ENCODE results near the gene SRL. TPM values are rescaled to one million over a fixed set of nuclear protein-coding genes. Genes with fewer than 3 reads are reported as not detected.

The SRL gene
- total RNA-seq, 2 donors from 2014 or later = 2.6 to 5.3 TPM

DNA sequence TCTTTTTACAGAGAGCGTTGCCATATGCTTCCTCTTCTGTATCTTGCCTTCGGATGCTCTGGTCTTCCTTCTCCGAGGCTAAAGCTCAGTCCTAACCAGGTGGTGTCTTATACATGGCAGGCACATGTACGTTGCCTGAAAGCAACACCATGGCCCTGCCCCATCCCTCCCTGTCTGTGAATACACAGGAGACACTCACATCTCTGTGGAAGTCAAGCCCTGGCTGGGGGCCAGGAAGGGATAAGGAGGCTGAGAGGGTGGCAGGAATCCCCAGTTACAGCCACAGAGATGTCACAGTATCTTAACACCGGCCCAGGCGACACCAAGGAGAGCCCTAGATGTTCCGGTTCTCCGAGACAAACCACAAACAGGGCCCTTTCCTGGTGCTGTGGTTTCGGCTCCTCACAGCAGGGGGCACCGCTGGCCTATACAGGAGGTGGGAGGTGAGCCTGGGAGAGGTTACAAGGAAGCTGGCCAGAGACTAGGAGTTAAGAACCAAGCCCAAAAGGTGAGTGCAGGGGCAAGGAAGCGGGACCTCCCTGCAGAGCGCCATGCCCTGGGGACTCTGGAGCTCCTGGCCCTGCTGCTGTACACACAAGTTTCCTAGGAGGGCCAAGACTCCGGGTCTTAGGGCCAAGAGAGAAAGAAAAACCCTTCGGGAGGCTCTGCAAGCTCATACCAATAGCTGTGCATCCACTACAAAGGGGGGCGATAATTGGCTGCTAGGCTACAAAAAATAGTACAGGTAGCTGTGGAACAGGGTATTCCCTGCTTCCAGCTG is 41.7 kb downstream of the SRL start:
- no peak overlapping the region for H3K4me3 ChIP-seq
- intact Hi-C loops (cut with DNase I) = loop anchor here (2.0 to 5.0 kb wide), 3 partner anchors 37 to 129 kb away; no protein-coding TSS in a partner anchor
- H3K4me1 ChIP-seq (replicated peaks) = no peaks in the 10 kb centered on the region
- TF ChIP-seq POLR2AphosphoS5 (IDR thresholded peaks at IDR 0.05) (peak; percentile 74), POLR2A (IDR thresholded peaks at IDR 0.05) (no peak)
- TF ChIP-seq, protein P1, sequence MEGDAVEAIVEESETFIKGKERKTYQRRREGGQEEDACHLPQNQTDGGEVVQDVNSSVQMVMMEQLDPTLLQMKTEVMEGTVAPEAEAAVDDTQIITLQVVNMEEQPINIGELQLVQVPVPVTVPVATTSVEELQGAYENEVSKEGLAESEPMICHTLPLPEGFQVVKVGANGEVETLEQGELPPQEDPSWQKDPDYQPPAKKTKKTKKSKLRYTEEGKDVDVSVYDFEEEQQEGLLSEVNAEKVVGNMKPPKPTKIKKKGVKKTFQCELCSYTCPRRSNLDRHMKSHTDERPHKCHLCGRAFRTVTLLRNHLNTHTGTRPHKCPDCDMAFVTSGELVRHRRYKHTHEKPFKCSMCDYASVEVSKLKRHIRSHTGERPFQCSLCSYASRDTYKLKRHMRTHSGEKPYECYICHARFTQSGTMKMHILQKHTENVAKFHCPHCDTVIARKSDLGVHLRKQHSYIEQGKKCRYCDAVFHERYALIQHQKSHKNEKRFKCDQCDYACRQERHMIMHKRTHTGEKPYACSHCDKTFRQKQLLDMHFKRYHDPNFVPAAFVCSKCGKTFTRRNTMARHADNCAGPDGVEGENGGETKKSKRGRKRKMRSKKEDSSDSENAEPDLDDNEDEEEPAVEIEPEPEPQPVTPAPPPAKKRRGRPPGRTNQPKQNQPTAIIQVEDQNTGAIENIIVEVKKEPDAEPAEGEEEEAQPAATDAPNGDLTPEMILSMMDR (IDR thresholded peaks at IDR 0.05) = peak; percentile 38 to 87 (median 70)
- H3K27me3 ChIP-seq (replicated peaks; ENCODE audit: insufficient read depth) = no peaks in the 10 kb centered on the region
- DNase-seq (ENCODE audit: low spot score) = peak; percentile 69
- H3K9me3 ChIP-seq = no peaks in the 10 kb centered on the region
- no peak overlapping the region for H3K27ac ChIP-seq
- 28% methylated on average over 15 of the region's 15 CpGs for WGBS
- H3K36me3 ChIP-seq = no peaks in the 10 kb centered on the region

DNA sequence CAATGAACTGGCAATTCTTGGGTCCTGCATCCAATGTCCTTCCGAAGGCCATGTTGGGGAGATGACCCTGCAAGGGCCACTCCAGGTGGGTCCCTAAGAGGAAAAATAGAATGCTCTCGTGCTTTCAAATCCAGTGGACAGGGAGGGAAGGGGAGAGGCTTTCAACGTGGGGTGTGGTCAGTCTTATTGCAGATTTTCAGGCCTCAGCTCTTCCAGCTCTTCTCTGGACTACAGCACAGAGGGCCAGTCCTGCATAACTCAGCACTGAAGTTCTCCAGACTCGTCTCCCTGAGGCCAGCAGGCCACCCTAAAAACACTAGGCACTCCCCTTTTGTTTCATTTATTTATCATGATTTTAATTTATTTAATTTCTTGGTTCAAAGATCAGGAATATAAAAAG is 43.1 kb downstream of the SRL start:
- 75% methylated on average over 4 of the region's 4 CpGs for WGBS
- intact Hi-C loops (cut with DNase I) = no loop called here
- Histone ChIP-seq H3K4me3 (no peak overlapping the region), H3K36me3 (no peaks in the 10 kb centered on the region), H3K27ac (no peak overlapping the region), H3K27me3 (replicated peaks; ENCODE audit: insufficient read depth) (no peaks in the 10 kb centered on the region), H3K9me3 (no peaks in the 10 kb centered on the region), H3K4me1 (replicated peaks) (no peaks in the 10 kb centered on the region)
- TF ChIP-seq, protein P1 (IDR thresholded peaks at IDR 0.05) = no peak
- TF ChIP-seq POLR2AphosphoS5 (IDR thresholded peaks at IDR 0.05) (no peak), POLR2A (IDR thresholded peaks at IDR 0.05) (no peak)
- no peak for DNase-seq (ENCODE audit: low spot score)

DNA sequence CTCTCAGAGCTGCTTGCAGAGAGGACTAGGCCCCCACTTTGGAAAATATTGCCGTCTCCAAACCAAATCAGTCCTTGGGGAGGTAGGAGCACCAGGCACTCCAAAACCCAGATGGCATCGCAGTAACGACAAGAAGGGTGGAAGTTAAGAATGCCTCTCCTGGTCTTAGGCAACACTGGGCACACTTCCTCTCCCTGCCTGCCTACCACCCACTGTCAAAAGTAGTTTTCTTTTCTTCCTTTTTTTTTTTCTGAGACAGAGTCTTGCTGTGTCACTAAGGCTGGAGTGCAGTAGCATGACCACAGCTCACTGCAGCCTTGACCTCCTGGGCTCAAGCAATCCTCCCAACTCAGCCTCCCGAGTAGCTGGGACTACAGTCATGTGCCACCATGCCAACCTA is 47.2 kb downstream of the SRL start:
- TF ChIP-seq, protein P1 (IDR thresholded peaks at IDR 0.05) = no peak
- no peak for TF ChIP-seq POLR2A (IDR thresholded peaks at IDR 0.05)
- no peak for TF ChIP-seq POLR2AphosphoS5 (IDR thresholded peaks at IDR 0.05)
- intact Hi-C loops (cut with DNase I) = no loop called here
- no peaks in the 10 kb centered on the region for H3K36me3 ChIP-seq
- no peaks in the 10 kb centered on the region for H3K27me3 ChIP-seq (replicated peaks; ENCODE audit: insufficient read depth)
- DNase-seq (ENCODE audit: low spot score) = no peak
- H3K4me1 ChIP-seq (replicated peaks) = no peaks in the 10 kb centered on the region
- H3K27ac ChIP-seq = no peak overlapping the region
- no peaks in the 10 kb centered on the region for H3K9me3 ChIP-seq
- H3K4me3 ChIP-seq = no peak overlapping the region
- WGBS = 89% methylated on average over 4 of the region's 4 CpGs

DNA sequence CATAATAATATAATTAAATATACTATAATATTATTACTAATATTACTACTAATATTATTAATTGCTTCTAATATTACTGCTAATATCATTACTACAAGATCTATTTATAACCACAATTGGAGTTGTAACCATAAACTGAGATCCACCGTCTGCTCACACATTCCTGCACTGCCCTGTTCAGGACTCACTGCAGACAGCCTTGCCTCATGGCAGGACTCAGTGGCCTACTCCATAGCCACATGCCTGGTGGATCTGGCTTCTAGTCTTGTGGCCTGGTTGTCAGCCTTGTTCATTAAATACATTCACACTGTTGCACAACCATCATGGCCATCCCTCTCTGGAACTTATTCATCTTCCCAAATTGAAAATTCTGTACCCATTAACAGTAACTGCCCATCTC is 48.0 kb downstream of the SRL start:
- no peaks in the 10 kb centered on the region for H3K36me3 ChIP-seq
- no peaks in the 10 kb centered on the region for H3K27me3 ChIP-seq (replicated peaks; ENCODE audit: insufficient read depth)
- DNase-seq (ENCODE audit: low spot score) = no peak
- no peak overlapping the region for H3K4me3 ChIP-seq
- intact Hi-C loops (cut with DNase I) = no loop called here
- no peaks in the 10 kb centered on the region for H3K4me1 ChIP-seq (replicated peaks)
- no peaks in the 10 kb centered on the region for H3K9me3 ChIP-seq
- 74% methylated on average over 1 of the region's 1 CpG for WGBS
- TF ChIP-seq POLR2A (IDR thresholded peaks at IDR 0.05) = no peak
- no peak overlapping the region for H3K27ac ChIP-seq

DNA sequence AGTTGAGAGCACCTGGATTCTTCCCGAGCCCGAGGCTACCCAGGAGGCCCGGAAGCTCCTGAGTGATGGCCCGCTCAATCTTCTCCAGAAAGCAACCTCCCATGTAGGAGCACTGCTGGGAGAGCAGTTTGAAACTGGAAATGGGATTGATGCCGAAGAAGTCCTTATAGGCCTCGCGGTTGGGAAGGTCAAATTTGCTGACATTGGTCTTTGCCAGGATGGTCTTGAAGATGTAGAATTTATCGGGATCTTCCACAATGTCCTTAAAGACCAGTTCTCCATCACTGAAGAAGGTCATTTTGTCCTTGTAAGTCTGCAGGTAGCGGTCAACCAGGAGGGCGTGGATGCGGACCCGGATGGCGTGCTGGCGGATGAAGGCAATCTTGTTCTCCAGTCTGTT is 49.7 kb downstream of the SRL start:
- no peaks in the 10 kb centered on the region for H3K27me3 ChIP-seq (replicated peaks; ENCODE audit: insufficient read depth)
- TF ChIP-seq POLR2AphosphoS5 (IDR thresholded peaks at IDR 0.05) (no peak), POLR2A (IDR thresholded peaks at IDR 0.05) (no peak)
- TF ChIP-seq, protein P1 (IDR thresholded peaks at IDR 0.05) = no peak
- DNase-seq (ENCODE audit: low spot score) = no peak
- intact Hi-C loops (cut with DNase I) = no loop called here
- no peaks in the 10 kb centered on the region for H3K36me3 ChIP-seq
- no peak overlapping the region for H3K4me3 ChIP-seq
- H3K9me3 ChIP-seq = no peaks in the 10 kb centered on the region
- WGBS = 97% methylated on average over 14 of the region's 14 CpGs
- no peaks in the 10 kb centered on the region for H3K4me1 ChIP-seq (replicated peaks)
- no peak overlapping the region for H3K27ac ChIP-seq

All from prostate gland (tissue), 2 donors.